NB4 (cell line): ENCODE measurements around the gene EFNA4.

ENCODE experiments used
- DNase-seq: peaks from one replicate; pipeline ENCODE4 v3.0.0; 2010; ENCODE audit warnings: low read depth
- H3K4me3 ChIP-seq: one replicate; pipeline ENCODE4 v1.5.1; 2011; ENCODE audit warnings: mild to moderate bottlenecking, low read depth, low read length, moderate library complexity
- CTCF ChIP-seq: IDR thresholded peaks from one replicate; pipeline ENCODE4 v1.5.1; 2012; ENCODE audit warnings: low read depth, low read length
- MAX ChIP-seq: IDR thresholded peaks from 2 replicates; pipeline ENCODE4 v1.6.1; 2011; ENCODE audit warnings: low read depth, low read length
- MYC ChIP-seq: IDR thresholded peaks from 2 replicates; pipeline ENCODE4 v1.6.1; 2011; ENCODE audit warnings: low read depth, low read length
- POLR2A ChIP-seq: IDR thresholded peaks from 2 replicates; pipeline ENCODE4 v1.6.1; 2011; ENCODE audit warnings: mild to moderate bottlenecking; ENCODE audit not compliant: insufficient read length; ENCODE audit errors: extremely low read depth

The EFNA4 gene

GRCh38 chr1:155030899-155031298 is 32.6 kb upstream of the EFNA4 start:
- H3K4me3 ChIP-seq: no peak overlapping the region
- no peak for DNase-seq
- no peak for TF ChIP-seq MAX
- TF ChIP-seq POLR2A: no peak
- TF ChIP-seq CTCF: no peak
- no peak for TF ChIP-seq MYC

GRCh38 chr1:155032886-155033285 is 30.7 kb upstream of the EFNA4 start:
- TF ChIP-seq MAX (no peak), CTCF (no peak), POLR2A (no peak), MYC (no peak)
- no peak overlapping the region for H3K4me3 ChIP-seq
- DNase-seq: no peak

GRCh38 chr1:155033524-155033923 is 30.0 kb upstream of the EFNA4 start, which contains the start of the genes DCST1 and DCST2:
Gene DCST1, plus strand, starts transcription at chr1:155033824. Its CDS starts 213 bp downstream, at chr1:155034037.
Gene DCST2, minus strand, starts transcription at chr1:155033781. Its CDS starts 80 bp downstream, at chr1:155033701.
- no peak for TF ChIP-seq CTCF
- TF ChIP-seq POLR2A: no peak
- TF ChIP-seq MYC: no peak
- no peak for DNase-seq
- H3K4me3 ChIP-seq: no peak within 1 kb of the TSS

GRCh38 chr1:155034318-155035208 is 29.0 kb upstream of the EFNA4 start:
- H3K4me3 ChIP-seq: no peak overlapping the region
- TF ChIP-seq MAX (no peak), POLR2A (no peak), MYC (no peak), CTCF (no peak)
- no peak for DNase-seq

GRCh38 chr1:155035936-155036335 is 27.6 kb upstream of the EFNA4 start:
- TF ChIP-seq MAX: no peak
- TF ChIP-seq CTCF: no peak
- TF ChIP-seq POLR2A: no peak
- no peak for TF ChIP-seq MYC
- no peak overlapping the region for H3K4me3 ChIP-seq
- no peak for DNase-seq

- H3K4me3 ChIP-seq: no peak overlapping the region
- no peak for TF ChIP-seq MAX
- no peak for TF ChIP-seq MYC
- no peak for TF ChIP-seq POLR2A
- no peak for TF ChIP-seq CTCF
- DNase-seq: no peak
These were observed 26.5 kb upstream of the EFNA4 start for GRCh38 chr1:155037043-155037442.
